Gastrocnemius medialis (tissue), 4 donors: ENCODE results near the gene ADPRH.

Experiments used
- CTCF ChIP-seq, 5 experiments: fragments of 450-650 bp in 3 of 5; fragments of 200-600 bp in 2 of 5; sonication (generic) in 2 of 5; IDR thresholded peaks in 4 of 5; conservative IDR thresholded peaks in 1 of 5; 1 replicate in 4 of 5; 2 replicates in 1 of 5; pipeline ENCODE4 v1.5.1; 2016 to 2019; ENCODE audit warnings: antibody characterized with exemption in 5 of 5, mild to moderate bottlenecking in 3 of 5, moderate library complexity in 3 of 5
- POLR2A ChIP-seq, 2 donors: fragments of 450-650 bp; IDR thresholded peaks; one replicate each; pipeline ENCODE4 v1.6.1; 2017; ENCODE audit warnings: antibody characterized with exemption in 2 of 2, mild to moderate bottlenecking in 2 of 2, moderate library complexity in 2 of 2

GRCh38 chr3:119558626-119559317 lies 20.5 kb upstream of the ADPRH start:
- TF ChIP-seq CTCF (IDR thresholded peaks at IDR 0.05 in 4 of 5, conservative IDR thresholded peaks at IDR 0.05 in 1 of 5) (no peak), POLR2A (IDR thresholded peaks at IDR 0.05) (no peak)
